HL-60 (cell line): ENCODE results near the gene RNF151.

Experiments
- DNase-seq, 2 experiments: peaks; one replicate each; pipeline ENCODE4 v3.0.0-alpha.2; 2010 to 2020; ENCODE audit warnings: low read depth in 1 of 2, low spot score in 1 of 2
- H3K27ac ChIP-seq: fragments of 250-450 bp; sonication (Bioruptor Pico); replicated peaks from 2 replicates; pipeline ENCODE4 v1.5.1; 2020; ENCODE audit warnings: mild to moderate bottlenecking, moderate library complexity
- H3K27me3 ChIP-seq: fragments of 250-450 bp; sonication (Bioruptor Pico); 2 replicates; pipeline ENCODE4 v1.5.1; 2021; ENCODE audit warnings: mild to moderate bottlenecking, moderate library complexity; ENCODE audit not compliant: insufficient read depth, poor library complexity, severe bottlenecking
- H3K4me3 ChIP-seq: replicated peaks from 2 replicates; pipeline ENCODE4 v1.5.1; 2011; ENCODE audit warnings: mild to moderate bottlenecking, control low read depth, low read length; ENCODE audit not compliant: insufficient read depth
- GABPA ChIP-seq: IDR thresholded peaks from 2 replicates; pipeline ENCODE4 v1.6.1; 2012; ENCODE audit warnings: low read depth
- POLR2AphosphoS5 ChIP-seq: IDR thresholded peaks from 2 replicates; pipeline ENCODE4 v1.6.1; 2012; ENCODE audit warnings: low read depth
- SPI1 ChIP-seq: IDR thresholded peaks from 2 replicates; pipeline ENCODE4 v1.6.1; 2012; ENCODE audit warnings: low read depth, mild to moderate bottlenecking, borderline replicate concordance
- TF ChIP-seq, protein P1 (sequence below): IDR thresholded peaks from 2 replicates; pipeline ENCODE4 v1.6.1; 2012; ENCODE audit warnings: low read depth; ENCODE audit not compliant: insufficient replicate concordance
- TF ChIP-seq, protein P2 (sequence below): IDR thresholded peaks from one replicate; pipeline ENCODE4 v1.5.1; 2011; ENCODE audit warnings: low read length, control low read depth, inconsistent platforms; ENCODE audit not compliant: insufficient read depth

Gene RNF151

DNA sequence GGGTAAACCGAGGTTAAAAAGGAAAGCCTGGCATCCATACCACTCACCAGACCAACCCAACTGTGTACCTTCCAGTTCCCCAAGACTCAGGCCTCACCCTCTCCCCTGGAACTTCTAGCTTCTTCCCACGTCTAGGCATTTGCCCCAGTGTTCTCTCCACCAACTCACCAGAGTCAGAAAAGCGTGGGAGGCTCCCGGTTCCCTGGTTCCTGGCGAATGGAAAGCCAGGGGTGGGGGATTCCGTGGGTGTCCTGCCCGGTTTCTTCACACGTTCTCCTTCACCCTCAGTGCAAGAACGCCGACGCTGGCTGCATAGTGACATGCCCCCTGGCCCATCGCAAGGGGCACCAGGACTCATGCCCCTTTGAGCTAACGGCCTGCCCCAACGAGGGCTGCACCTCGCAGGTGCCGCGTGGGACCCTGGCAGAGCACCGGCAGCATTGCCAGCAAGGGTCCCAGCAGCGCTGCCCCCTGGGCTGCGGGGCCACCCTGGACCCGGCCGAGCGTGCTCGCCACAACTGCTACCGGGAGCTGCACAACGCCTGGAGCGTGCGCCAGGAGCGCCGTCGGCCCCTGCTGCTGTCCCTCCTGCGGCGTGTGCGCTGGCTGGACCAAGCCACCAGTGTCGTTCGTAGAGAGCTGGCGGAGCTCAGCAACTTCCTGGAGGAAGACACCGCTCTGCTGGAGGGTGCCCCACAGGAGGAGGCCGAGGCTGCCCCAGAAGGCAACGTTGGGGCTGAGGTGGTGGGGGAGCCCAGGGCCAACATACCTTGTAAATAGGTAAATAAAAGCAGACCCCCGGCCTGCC lies 1.7 kb downstream of the RNF151 start:
- no peak overlapping the region for H3K4me3 ChIP-seq
- TF ChIP-seq SPI1 (no peak), GABPA (no peak), POLR2AphosphoS5 (no peak)
- TF ChIP-seq, protein P1, sequence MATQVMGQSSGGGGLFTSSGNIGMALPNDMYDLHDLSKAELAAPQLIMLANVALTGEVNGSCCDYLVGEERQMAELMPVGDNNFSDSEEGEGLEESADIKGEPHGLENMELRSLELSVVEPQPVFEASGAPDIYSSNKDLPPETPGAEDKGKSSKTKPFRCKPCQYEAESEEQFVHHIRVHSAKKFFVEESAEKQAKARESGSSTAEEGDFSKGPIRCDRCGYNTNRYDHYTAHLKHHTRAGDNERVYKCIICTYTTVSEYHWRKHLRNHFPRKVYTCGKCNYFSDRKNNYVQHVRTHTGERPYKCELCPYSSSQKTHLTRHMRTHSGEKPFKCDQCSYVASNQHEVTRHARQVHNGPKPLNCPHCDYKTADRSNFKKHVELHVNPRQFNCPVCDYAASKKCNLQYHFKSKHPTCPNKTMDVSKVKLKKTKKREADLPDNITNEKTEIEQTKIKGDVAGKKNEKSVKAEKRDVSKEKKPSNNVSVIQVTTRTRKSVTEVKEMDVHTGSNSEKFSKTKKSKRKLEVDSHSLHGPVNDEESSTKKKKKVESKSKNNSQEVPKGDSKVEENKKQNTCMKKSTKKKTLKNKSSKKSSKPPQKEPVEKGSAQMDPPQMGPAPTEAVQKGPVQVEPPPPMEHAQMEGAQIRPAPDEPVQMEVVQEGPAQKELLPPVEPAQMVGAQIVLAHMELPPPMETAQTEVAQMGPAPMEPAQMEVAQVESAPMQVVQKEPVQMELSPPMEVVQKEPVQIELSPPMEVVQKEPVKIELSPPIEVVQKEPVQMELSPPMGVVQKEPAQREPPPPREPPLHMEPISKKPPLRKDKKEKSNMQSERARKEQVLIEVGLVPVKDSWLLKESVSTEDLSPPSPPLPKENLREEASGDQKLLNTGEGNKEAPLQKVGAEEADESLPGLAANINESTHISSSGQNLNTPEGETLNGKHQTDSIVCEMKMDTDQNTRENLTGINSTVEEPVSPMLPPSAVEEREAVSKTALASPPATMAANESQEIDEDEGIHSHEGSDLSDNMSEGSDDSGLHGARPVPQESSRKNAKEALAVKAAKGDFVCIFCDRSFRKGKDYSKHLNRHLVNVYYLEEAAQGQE: no peak
- TF ChIP-seq, protein P2, sequence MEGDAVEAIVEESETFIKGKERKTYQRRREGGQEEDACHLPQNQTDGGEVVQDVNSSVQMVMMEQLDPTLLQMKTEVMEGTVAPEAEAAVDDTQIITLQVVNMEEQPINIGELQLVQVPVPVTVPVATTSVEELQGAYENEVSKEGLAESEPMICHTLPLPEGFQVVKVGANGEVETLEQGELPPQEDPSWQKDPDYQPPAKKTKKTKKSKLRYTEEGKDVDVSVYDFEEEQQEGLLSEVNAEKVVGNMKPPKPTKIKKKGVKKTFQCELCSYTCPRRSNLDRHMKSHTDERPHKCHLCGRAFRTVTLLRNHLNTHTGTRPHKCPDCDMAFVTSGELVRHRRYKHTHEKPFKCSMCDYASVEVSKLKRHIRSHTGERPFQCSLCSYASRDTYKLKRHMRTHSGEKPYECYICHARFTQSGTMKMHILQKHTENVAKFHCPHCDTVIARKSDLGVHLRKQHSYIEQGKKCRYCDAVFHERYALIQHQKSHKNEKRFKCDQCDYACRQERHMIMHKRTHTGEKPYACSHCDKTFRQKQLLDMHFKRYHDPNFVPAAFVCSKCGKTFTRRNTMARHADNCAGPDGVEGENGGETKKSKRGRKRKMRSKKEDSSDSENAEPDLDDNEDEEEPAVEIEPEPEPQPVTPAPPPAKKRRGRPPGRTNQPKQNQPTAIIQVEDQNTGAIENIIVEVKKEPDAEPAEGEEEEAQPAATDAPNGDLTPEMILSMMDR: no peak
- H3K27ac ChIP-seq: no peak overlapping the region
- no peaks in the 10 kb centered on the region for H3K27me3 ChIP-seq
- DNase-seq: no peak

DNA sequence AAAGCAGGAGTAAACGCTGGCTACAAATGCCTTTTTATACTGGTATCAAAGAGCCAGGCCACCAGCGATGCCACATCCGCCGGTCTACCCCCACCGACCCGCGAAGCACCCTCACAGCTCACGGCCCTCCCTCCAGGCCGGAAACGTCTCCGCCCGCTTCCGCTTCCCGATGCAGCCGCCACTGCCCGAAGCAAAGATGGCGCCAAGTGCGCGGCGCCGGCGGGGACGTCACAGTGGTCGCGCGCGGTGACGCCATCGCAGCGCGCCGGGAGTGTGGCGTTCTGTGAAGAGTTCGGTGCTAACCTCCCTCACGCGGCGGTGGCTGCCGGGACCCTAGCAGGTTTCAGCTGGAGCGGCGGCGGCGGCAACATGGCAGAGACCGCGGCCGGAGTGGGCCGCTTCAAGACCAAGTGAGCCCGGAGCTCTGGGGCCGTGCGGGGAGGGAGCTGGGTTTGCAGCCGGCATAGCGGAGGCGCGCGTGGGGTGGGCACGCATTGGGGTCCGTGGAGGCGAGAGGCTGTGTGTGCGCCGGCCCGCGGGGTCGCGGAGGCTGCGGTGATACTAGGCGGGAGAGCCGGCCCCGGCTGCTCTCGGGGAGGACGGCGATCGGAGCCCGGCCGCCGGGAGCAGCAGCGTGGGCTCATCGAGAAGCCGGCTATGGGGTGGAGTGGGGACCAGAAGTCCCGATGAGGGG lies 5.3 kb downstream of the RNF151 start, which contains the start of gene TBL3:
TBL3 (plus strand) TSS at position 258 of the 694 bp plus-strand sequence; CDS start at position 370, 112 bp downstream.
- Histone ChIP-seq H3K27ac (peak within 1 kb of the TSS; percentile 82), H3K27me3 (no peaks in the 10 kb centered on the region), H3K4me3 (peak within 1 kb of the TSS; percentile 100)
- TF ChIP-seq GABPA: peak; percentile 94
- TF ChIP-seq, protein P2: no peak
- peak; percentile 59; the same call in 1 of the 2 replicates for TF ChIP-seq SPI1
- TF ChIP-seq POLR2AphosphoS5: peak; percentile 95
- TF ChIP-seq, protein P1: peak; percentile 15
- peak; percentile 93 to 94 for DNase-seq

DNA sequence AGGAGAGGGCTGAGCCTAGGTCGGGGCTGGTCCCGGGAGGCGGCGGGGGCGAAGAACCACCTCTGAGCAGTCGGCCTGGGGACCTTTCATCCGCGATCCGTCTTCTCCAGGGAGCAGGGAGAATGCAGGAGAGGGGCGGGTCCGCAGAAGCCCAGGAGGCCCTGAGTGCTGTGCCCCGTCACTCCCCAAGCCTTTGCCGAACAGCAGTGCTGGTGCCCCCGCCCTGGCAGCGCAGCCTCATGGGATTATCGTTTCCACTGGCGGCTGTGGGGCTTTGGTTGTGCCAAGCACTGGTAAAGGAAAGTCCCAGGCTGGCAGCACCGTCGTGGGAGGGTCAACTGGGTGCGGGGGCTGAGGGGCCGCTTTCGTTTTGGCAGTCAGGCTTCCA lies 5.8 kb downstream of the RNF151 start:
- TF ChIP-seq, protein P2: no peak
- TF ChIP-seq POLR2AphosphoS5 (no peak), GABPA (no peak), SPI1 (no peak)
- TF ChIP-seq, protein P1: no peak
- no peak for DNase-seq
- Histone ChIP-seq H3K27me3 (no peaks in the 10 kb centered on the region), H3K27ac (peak overlapping the region; percentile 82), H3K4me3 (peak overlapping the region; percentile 100)
